Adipose tissue (tissue), 3 donors: ENCODE results near the gene CEP120. TPM values are rescaled to one million over a fixed set of nuclear protein-coding genes. Genes with fewer than 3 reads are reported as not detected.
"Not testable (repeated sequence)": the region's sequence is repeated elsewhere in the genome, so short reads cannot be mapped to it uniquely, and the experiment has no call there.

Source experiments
- H3K27ac ChIP-seq: one replicate; pipeline ENCODE4 v1.5.1; 2013; ENCODE audit warnings: low read depth, low read length
- WGBS, 3 donors: extraction: QIAGEN DNeasy Blood & Tissue Kit; methylation state at CpG; one replicate each; pipeline ENCODE4 v1.1.7; 2013; 5-methylcytosine and 5-hydroxymethylcytosine counted together
- polyA plus RNA-seq, 3 donors: library from polyadenylated mRNA; stranded (reverse); fragments of 200-250 nt; gene quantifications; one replicate each; pipeline ENCODE4 v1.2.3, GENCODE V29; 2013
- donor health status: healthy with polysubstance abuse.
- donor health status: Bipolar disorder and iron deficiency.
- donor health status: healthy.

The CEP120 gene
- 10 to 100 TPM in 1 of 3 donors, 1 to 10 TPM in 2; 3.9 to 10.0 (median 4.5) TPM for polyA plus RNA-seq

DNA sequence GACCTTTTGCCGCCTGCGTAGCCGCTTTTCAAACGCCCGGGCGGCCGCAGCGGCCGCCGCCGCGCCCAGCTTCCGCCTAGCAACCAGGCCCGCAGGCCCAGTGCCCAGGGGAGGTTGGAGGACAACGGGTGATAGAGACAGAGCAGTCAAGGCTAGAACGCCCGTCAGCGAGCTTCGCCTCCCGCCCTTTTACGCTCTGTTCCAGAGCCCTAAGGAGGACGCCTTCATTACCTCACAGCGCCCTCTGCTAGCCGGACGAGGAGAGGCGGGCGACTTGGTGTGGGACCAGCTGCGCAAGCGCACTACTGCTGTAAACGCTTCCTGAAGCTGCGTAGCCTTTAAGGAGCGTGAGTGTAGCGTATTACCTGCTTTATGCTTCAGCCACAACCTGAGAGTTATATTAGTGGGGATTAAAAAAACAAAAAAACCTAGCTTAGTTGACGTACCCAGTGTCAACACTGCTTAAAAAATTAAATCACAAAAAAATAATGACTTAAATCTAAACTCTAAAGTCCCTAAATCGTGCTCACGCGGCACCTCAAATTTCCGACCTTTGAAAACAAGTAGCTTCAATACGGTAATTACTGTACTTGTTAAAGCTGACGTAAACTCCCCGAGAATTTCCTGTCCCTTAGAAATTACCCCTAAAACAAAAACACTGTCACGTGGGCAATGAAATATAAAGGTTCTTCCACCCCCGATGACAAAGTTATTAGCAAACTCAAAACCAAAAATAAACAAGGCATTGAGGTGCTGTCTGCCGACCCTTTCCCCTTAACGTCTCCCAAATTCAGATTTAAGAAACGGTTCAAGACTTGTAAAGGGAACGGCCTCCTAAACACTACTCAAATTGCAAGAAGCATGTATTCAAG is at the start of gene CEP120:
CEP120 (minus strand) TSS at position 126 of the 872 bp plus-strand sequence. CDS start 405 bp downstream, outside the sequence.
- H3K27ac ChIP-seq, result peak within 1 kb of the TSS; percentile 26
- whole genome bisulfite sequencing, 3 donors, result 0 to 1% (median 1%) methylated on average over 47 of the region's 47 CpGs

DNA sequence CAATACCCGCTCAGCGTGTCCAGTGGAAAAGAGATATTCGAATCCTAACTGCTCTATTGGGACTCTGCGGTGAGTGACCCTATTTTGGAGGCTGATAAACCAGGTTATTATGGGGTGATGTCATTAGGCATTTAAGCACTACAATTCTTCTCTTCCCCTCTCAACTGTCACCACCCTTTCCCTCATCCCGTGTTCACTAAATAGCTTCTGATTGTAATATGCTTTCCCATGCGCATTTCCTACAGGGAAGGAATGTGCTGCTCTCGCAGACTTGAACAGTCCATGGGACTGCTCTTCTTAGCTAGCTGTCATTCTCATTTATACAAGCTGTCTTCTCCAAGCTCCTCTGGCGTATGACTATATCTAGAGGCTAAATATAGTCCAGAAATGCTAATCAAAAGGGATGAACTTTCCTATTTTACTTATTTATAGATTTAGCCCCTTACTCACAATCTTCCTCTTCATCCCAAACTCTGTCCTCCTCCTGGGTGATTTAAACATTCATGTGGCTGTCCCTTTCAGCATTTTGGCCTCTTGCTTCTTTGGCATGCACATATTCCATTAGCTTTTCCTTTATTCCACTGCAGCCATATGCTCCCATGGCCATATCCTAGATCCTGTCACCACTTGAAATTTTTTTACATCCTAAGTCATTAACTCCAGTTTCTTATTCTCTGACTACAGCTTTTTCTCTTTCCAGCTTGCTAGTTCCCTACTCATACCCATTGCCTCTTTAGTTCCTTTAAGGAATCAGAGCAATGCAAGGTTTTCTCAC is 49.1 kb upstream of the CEP120 start:
- no peak overlapping the region for H3K27ac ChIP-seq
- whole genome bisulfite sequencing, 3 donors, result 78 to 87% (median 82%) methylated on average over 8 of the region's 8 CpGs

DNA sequence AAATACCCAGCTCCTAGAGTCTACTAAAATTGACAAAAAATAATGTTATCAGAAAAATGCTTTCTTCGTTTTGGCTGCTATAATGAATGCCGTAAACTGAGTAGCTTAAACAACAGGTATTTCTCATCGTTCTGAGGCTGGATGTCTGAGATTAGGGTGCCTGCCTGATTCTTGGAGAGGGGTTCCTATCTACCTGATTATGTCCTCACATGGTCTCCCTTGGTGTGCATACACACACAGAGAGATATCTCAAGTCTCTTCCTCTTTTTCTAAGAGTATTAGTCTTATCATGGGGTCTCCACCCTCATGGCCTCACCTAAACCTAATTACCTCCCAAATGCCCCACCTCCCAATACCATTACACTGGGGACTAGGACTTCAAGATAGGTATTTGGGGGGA is 48.2 kb upstream of the CEP120 start:
- 88 to 92% (median 91%) methylated on average over 3 of the region's 3 CpGs for WGBS, 3 donors
- no peak overlapping the region for H3K27ac ChIP-seq

DNA sequence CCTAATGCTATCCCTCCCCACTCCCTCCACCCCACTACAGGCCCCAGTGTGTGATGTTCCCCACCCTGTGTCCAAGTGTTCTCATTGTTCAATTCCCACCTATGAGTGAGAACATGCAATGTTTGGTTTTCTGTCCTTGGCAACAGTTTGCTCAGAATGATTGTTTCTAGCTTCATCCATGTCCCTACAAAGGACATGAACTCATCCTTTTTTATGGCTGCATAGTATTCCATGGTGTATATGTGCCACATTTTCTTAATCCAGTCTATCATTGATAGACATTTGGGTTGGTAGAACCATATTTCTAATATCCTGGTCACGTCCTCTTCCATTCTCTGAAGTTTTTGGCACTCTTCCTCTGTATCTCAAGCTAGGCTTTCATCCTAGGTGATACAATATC is 43.6 kb upstream of the CEP120 start:
- H3K27ac ChIP-seq, result not testable (repeated sequence)
- WGBS, 3 donors, result 86 to 94% (median 93%) methylated on average over 1 of the region's 1 CpG

DNA sequence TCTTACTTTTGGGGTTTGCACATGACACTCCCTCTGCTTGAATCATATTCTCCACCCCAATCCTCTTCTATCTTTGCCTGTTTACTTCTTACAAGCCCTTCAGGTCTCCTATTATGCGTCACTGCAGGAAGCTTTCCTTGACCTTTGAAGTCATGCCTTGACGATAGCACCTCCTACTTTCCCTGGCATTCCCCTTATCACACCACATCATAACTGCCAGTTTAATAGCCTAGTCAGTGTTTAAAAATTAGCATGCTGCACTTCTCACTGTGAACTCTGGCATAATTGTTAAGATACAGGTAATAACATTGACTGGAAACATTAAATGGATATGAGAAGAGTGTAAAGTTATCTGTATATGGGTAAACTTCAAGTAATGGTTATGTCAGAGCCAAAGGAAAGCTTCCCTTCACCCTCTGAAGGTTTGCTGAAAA is 37.1 kb upstream of the CEP120 start:
- 24 to 53% (median 47%) methylated on average over 2 of the region's 2 CpGs for WGBS, 3 donors
- H3K27ac ChIP-seq, result no peak overlapping the region

DNA sequence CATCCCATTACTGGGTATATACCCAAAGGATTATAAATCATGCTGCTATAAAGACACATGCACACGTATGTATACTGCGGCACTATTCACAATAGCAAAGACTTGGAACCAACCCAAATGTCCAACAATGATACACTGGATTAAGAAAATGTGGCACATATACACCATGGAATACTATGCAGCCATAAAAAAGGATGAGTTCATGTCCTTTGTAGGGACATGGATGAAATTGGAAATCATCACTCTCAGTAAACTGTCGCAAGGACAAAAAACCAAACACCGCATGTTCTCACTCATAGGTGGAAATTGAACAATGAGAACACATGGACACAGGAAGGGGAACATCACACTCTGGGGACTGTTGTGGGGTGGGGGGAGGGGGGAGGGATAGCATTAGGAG is 35.8 kb upstream of the CEP120 start:
- 73 to 91% (median 73%) methylated on average over 4 of the region's 4 CpGs for WGBS, 3 donors
- not testable (repeated sequence) for H3K27ac ChIP-seq

DNA sequence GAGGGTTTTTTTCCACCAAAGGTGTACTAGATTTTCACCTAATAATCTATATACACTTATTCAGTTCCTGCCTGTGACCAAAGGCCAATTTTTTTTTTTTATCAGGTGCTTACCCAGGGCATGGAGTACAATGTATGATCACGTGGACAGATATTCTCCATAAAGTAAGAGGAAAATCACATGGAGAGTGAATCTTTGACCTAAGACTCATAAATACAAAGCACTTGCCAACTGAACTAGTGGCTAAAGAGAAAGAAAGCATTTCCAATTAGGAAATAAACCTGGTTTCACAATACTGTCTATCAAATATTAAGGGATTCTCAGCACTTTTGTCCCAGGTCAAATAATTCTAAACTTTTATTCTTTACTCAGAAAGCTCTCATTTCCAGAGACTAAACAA is 33.0 kb upstream of the CEP120 start:
- WGBS, 3 donors, result 71 to 74% (median 72%) methylated on average over 1 of the region's 1 CpG
- no peak overlapping the region for H3K27ac ChIP-seq

DNA sequence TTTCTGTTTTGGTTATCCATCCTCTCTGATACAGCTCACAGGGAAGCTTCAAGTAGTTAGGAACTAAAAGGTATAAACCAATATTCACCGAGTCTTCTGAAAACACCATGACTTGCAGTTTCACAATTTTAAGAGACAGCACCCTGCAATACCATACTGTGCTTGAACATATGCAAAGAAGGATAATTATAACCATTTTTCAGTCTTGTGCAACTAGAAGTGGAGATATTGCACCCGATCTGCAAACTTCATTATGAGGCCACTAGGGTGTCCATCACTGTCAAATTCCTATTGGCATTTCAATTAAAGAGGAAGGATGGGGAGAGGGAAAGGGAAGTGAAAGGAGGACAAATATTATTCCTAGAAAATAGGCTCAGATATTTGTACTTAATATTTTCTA is 32.4 kb upstream of the CEP120 start:
- 44 to 77% (median 46%) methylated on average over 2 of the region's 2 CpGs for WGBS, 3 donors
- no peak overlapping the region for H3K27ac ChIP-seq

DNA sequence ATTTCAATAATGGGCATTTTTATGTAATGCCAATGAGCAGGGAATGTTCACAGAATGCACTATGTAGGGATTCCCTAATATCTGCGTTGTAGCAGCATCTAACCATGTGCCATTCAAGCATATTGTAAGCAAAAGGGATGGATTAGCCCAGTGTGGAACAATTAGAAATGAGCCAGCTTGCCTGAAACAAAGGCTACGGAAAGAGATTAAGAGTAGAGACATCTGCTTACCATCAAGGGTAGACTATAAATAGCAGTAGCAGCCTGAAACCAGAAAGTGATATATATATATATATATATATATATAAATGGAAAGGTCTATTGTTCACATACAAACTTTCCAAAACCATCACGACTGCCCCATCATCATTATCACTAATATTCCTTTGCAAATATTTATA is 31.9 kb upstream of the CEP120 start:
- H3K27ac ChIP-seq, result no peak overlapping the region
- WGBS, 3 donors, result 45 to 73% (median 65%) methylated on average over 3 of the region's 3 CpGs

DNA sequence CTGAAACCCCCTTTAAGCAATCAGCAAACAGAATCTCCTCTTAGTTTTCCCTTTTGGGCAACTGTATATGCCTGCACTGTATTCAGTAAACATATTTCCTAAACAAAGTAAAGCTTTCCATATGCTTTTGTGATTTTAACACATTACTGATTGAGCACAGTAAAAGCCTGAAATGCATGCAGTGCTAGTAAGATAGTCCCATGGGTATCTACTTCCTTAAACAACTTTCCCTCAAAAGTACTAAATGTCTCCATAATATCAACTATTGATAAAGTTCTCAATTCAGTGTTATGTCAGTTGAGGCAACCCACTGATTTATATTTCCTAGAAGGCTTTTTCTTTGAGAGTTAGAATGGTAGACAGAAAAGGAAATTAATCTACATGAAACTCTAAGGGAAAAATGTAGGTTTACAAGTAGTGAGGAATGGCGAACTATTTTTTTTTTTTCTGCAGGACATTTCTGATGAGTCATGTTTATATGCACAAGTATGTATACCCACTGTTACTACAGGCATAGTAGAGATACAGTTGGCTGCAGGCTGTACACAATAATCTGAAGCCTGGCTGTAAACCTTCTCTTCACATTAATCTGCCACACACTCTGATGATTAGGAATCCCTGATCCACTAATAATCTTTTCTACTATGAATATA is 31.2 kb upstream of the CEP120 start:
- H3K27ac ChIP-seq, result no peak overlapping the region
- 79 to 82% (median 81%) methylated on average over 1 of the region's 1 CpG for WGBS, 3 donors

DNA sequence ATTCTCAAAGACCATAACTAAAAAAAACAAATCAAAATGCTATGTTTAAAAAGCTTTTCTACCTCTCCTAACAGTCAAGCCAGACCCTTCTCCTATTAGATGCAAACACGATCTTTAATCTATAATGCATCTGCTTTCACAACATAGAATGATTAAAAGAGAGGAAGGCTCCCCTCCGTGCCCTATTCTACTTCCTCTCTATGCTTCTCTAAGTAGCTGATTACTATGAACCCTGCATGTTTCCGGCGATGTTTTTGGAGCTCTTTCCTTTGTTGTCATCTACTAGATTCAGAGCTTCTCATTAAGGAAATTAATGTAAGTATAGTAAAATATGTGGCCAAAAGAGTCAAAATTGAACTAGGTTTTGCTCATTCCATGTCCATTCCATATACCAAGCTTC is 29.2 kb upstream of the CEP120 start:
- H3K27ac ChIP-seq, result no peak overlapping the region
- WGBS, 3 donors, result 48 to 73% (median 51%) methylated on average over 4 of the region's 4 CpGs

DNA sequence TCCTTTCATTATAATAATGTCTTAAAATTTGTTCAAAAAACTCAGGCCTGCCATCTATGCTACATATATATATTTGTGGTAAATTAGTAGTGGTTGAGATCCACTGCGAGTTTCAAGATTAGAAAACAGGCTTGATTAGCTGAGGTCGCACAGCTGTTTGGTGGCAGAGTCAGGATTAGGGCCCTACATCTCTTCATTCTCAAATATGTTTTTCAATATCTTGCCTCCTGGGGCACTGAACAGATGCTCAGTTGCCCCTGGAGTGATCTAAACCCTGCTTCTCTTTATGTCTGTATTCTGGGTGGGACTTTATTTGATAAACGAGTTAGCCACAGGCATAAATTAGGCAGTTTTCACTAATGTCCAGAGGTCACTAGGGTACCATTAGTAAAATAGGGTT is 27.8 kb upstream of the CEP120 start:
- no peak overlapping the region for H3K27ac ChIP-seq
- WGBS, 3 donors, result 75 to 88% (median 78%) methylated on average over 3 of the region's 3 CpGs

DNA sequence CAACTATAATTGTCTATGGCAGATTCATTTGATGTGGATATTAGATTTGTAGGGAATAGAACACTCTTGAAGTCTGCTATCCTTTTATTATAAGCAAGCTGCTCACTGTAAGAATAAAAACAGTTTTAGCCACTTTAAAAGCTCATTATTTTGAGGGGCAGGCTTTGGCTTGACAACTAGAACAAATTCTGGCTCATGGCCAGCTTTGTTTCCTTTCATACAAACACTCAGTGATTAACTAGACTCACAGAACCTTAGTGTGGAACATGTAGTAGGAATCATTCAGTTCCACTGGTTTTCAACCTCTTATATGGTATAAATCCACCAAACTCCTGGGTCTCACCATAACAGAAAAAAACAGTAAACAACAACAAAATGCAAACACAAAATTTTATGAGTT is 27.4 kb upstream of the CEP120 start:
- no peak overlapping the region for H3K27ac ChIP-seq

DNA sequence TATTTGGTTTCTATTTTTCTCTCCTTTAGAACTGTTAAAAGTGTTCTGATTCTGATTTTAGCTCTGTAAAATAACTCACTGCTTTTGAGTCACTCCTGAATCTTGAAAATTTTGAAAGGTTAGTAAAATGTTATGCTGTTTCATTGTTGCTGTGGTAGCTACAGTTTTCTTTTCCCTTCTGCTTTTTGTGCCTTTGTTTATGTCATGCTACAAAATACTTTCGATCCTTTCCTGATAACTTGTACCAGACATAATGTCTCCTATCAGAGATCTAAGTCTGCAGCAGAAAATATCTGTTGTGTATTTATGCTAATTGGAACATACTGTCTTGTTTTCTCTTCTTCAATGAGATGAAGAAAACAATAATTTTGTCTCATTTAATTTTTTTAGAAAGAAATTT is 26.9 kb upstream of the CEP120 start:
- no peak overlapping the region for H3K27ac ChIP-seq
- 17 to 48% (median 40%) methylated on average over 1 of the region's 1 CpG for WGBS, 3 donors

DNA sequence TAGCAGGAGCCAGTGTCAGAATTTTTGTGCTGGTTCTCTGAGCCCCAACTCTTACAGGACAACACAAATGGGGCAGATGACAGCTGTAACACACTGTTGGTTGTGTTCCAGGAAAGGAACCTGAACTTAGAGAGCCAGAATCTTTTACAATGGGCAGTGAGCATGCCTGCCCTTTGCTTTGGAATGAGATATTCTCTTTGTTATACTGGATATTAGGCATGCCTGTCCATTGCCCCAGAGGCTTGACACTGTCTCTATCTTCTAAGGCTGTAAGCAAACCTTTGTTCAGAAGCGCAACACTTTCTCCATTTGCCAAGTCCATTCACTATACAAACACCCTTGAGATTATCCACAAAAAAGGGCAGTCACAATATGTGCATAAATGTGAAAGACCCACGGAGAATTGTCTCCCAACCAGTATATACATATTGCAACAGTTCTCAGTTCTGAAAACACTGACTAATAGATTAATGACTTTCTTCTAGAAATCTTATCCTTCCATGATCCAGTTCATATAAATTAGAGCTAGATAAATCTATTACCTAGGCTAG is 26.3 kb upstream of the CEP120 start:
- no peak overlapping the region for H3K27ac ChIP-seq
- WGBS, 3 donors, result 63 to 79% (median 78%) methylated on average over 2 of the region's 2 CpGs

DNA sequence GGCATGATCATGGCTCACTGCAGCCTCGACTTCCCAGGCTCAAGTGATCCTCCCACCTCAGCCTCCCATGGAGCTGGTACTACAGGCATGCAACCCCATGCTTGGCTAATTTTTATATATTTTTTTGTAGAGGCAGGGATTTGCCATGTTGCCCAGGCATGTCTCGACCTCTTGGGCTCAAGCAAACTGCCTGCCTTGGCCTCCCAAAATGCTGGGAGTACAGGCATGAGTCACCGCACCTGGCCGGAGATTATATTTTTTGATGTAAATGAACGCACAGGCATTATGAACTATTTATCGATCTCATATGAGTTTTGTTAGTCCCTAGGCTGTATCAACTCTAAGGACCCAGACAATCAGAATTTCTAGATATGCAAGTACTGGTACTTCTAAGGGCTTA is 25.5 kb upstream of the CEP120 start:
- WGBS, 3 donors, result 93 to 96% (median 96%) methylated on average over 6 of the region's 6 CpGs

DNA sequence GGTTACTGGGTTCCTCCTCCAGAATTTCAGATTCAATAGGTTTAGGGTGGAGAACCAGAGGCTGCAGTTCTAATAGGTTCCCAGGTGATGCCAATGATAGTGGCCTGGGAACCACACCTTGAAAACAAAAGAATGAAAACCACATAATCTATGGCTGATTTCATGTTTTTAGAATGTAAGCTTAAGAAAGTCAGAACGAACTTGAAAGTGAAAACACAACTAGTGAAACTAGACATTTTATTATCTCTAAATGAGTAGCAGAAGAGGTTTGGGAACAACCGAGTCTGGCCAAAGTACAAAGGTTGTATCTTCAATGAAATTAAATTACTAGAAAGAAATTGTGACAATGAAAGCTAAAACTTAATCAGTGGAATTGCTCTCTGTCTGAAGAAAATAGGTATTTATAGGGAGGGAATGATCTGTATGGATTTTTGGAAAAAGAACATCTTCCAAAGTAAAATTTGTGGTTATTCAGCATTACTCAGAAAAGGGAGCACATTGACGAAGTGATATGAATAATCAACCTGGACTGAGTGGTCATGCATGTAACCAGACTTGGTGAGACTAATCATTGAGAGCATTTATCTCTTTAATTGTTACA is 24.9 kb upstream of the CEP120 start:
- no peak overlapping the region for H3K27ac ChIP-seq
- 83 to 86% (median 86%) methylated on average over 3 of the region's 3 CpGs for WGBS, 3 donors

More for the DNA sequence above, 25.5 kb upstream of the CEP120 start:
- no peak overlapping the region for H3K27ac ChIP-seq

DNA sequence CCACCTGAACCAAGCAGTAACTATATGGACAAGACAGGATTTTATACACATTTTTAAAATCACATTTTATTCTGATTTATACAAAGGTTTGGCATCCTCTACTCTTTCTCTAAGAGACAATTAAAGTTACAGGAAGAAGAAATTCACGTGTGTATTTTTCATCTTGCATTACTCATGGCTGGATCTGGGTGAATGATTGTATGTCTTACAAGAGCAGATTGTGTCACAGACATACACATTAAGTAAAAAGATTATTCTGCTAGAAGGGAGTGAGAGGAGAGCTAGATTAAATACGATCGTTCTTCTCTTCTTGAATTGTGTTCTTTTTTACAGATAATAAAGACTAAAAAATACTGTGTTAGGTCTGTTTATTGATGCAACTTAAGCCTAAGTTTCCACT is 20.8 kb upstream of the CEP120 start:
- H3K27ac ChIP-seq, result no peak overlapping the region
- 62 to 75% (median 72%) methylated on average over 3 of the region's 3 CpGs for WGBS, 3 donors
